GM10266 (cell line): ENCODE measurements around the gene AFF2.

Experiments
- DNase-seq: peaks from one replicate; pipeline ENCODE4 v3.0.0; 2012; ENCODE audit errors: extremely low spot score
- TF ChIP-seq, protein P1 (sequence below): IDR thresholded peaks from 2 replicates; pipeline ENCODE4 v1.5.1; 2012; ENCODE audit warnings: mild to moderate bottlenecking, low read depth; ENCODE audit not compliant: control insufficient read depth, insufficient read depth; ENCODE audit errors: missing control alignments

Gene AFF2

DNA sequence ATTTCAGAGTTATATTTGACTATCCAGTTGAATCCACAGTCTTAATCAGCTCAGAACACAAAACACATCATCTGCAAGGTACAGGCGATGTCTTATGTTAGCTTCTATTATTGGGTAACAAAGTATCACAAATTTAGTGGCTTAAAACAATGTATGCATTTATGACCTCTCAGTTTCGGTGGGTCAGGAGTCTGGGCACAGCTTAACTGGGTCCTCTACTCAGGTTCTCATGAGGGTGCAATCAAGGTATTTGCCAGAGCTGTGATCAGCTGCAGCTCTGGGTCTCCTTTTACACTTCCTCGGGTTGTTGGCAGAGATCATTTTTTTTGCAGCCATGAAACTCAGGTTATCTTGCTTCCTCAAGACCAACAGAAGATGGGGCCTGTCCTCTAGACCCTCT, 505.8 kb downstream of the AFF2 start:
- TF ChIP-seq, protein P1, sequence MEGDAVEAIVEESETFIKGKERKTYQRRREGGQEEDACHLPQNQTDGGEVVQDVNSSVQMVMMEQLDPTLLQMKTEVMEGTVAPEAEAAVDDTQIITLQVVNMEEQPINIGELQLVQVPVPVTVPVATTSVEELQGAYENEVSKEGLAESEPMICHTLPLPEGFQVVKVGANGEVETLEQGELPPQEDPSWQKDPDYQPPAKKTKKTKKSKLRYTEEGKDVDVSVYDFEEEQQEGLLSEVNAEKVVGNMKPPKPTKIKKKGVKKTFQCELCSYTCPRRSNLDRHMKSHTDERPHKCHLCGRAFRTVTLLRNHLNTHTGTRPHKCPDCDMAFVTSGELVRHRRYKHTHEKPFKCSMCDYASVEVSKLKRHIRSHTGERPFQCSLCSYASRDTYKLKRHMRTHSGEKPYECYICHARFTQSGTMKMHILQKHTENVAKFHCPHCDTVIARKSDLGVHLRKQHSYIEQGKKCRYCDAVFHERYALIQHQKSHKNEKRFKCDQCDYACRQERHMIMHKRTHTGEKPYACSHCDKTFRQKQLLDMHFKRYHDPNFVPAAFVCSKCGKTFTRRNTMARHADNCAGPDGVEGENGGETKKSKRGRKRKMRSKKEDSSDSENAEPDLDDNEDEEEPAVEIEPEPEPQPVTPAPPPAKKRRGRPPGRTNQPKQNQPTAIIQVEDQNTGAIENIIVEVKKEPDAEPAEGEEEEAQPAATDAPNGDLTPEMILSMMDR, result no peak
- no peak for DNase-seq

DNA sequence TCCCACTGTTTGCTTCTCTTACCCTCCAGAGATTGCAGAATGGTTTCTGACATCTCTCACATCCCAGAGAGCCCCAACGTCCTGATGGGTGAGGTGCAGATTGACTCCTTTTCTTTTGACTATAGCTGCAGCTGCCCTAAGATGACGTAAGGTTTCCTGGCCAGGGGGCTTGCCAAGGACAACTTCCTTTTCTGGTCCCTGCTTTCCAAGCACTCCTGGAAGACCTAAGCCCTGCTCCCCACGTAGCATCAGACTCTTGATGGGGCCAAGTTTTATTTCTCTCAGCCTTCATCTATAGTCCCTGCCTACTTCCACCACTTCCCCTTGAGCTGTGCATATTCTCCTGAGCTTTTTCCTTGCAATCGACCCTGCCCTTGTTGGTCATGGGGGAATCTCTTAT, 507.0 kb downstream of the AFF2 start:
- TF ChIP-seq, protein P1, result no peak
- DNase-seq, result no peak

GRCh38 chrX:149010013-149010852, 509.8 kb downstream of the AFF2 start:
- TF ChIP-seq, protein P1, result no peak
- DNase-seq, result no peak

GRCh38 chrX:149010853-149011224, 510.4 kb downstream of the AFF2 start:
- TF ChIP-seq, protein P1, result no peak
- no peak for DNase-seq

GRCh38 chrX:149013081-149013480, 512.7 kb downstream of the AFF2 start:
- no peak for DNase-seq
- TF ChIP-seq, protein P1, result no peak

DNA sequence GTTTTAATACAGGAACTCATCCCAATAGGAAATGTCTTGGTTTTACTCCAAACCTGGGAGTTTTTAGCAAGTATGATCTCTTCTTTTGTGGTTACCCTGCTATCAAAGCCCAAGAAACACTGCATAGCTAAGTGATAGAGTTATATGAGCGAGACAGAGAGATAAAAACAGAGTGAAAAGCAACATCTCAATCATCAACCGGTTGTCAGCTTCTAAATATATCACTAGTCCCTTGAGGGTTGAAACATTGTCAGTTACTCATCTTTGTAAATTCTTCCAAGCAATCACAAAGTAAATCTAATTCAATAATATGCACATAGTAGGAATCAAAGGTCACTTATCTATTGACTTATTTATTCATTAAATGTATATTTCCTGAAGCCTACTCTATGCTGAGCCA, 520.7 kb downstream of the AFF2 start:
- TF ChIP-seq, protein P1, result no peak
- no peak for DNase-seq

- TF ChIP-seq, protein P1, result no peak
- DNase-seq, result no peak
Measured at GRCh38 chrX:149022485-149022884, 522.1 kb downstream of the AFF2 start.
